GM12892 (cell line): ENCODE measurements around the gene ARHGEF17.

Source experiments
- POLR2A ChIP-seq: IDR thresholded peaks from 2 replicates; pipeline ENCODE4 v1.6.1; 2011; ENCODE audit warnings: low read depth, low read length, control low read depth
- POLR2AphosphoS5 ChIP-seq: IDR thresholded peaks from 2 replicates; pipeline ENCODE4 v1.6.1; 2011; ENCODE audit warnings: low read depth, low read length, control low read depth
- TAF1 ChIP-seq: IDR thresholded peaks from 2 replicates; pipeline ENCODE4 v1.6.1; 2011; ENCODE audit warnings: low read depth, mild to moderate bottlenecking, control low read depth, low read length, borderline replicate concordance

DNA sequence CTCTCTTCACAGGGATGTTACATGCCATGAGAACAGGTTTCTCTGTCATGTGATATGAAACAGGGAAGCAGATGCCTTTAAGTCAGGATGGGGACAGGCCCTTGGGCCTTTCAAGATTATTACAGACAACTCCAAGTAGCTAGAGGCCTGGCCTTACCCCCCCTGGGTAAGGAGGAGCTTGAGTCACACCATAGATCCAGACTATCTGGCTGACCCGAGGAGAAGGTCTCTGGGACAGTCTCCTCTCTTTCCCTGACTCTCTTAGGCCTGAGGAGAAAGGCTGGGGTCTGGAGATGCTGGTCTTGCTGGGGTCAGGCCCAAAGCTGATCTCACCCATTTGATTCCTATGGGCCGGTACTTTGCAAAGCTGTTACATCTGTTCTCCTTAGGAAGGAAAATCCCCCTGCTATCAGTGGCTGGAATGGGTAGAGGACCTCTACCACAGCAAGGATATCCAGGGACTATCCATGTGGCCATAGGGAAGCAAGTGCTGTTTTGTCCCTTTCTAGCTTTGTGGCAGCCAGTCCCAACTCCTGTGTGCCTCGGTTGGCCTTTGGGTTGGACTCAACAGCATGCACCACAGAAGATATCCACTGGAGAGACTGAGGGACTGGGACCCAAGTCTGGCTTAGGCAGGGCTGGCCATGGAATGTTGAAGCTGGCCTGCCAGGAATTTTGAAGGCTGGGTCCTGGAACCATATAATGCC lies 93.3 kb downstream of the ARHGEF17 start:
- TF ChIP-seq POLR2A (no peak), POLR2AphosphoS5 (no peak; the same call in 1 of the 2 replicates), TAF1 (no peak)
